ACC112 (cell line): ENCODE data around the gene RELN.
A peak's percentile ranks its signal among the peaks of the same experiment; 100 is the strongest.

Source experiments
- H2AFZ ChIP-seq: fragments of 200-600 bp; sonication (generic); one replicate; pipeline ENCODE4 v1.6.0; 2017; ENCODE audit warnings: antibody characterized with exemption, low read length; ENCODE audit not compliant: unreplicated experiment
- H3K27ac ChIP-seq: fragments of 200-600 bp; sonication (generic); 2 replicates; pipeline ENCODE4 v1.5.1; 2014; ENCODE audit warnings: low read depth, mild to moderate bottlenecking, antibody characterized with exemption, low read length, moderate library complexity
- H3K27me3 ChIP-seq: fragments of 200-600 bp; sonication (generic); 2 replicates; pipeline ENCODE4 v1.6.1; 2014; ENCODE audit warnings: mild to moderate bottlenecking, antibody characterized with exemption, low read length, moderate library complexity, mixed read lengths; ENCODE audit not compliant: insufficient read depth
- H3K36me3 ChIP-seq: fragments of 200-600 bp; sonication (generic); 2 replicates; pipeline ENCODE4 v1.6.1; 2016; ENCODE audit warnings: mild to moderate bottlenecking, antibody characterized with exemption, low read length, moderate library complexity, mixed read lengths; ENCODE audit not compliant: insufficient read depth
- H3K4me1 ChIP-seq: fragments of 200-600 bp; sonication (generic); one replicate; pipeline ENCODE4 v1.6.1; 2016; ENCODE audit warnings: low read length, mixed read lengths; ENCODE audit not compliant: insufficient read depth, unreplicated experiment, control insufficient read depth
- H3K4me3 ChIP-seq: fragments of 200-600 bp; sonication (generic); 2 replicates; pipeline ENCODE4 v1.5.1; 2014; ENCODE audit warnings: mild to moderate bottlenecking, low read depth, low read length
- H3K79me2 ChIP-seq: fragments of 200-600 bp; sonication (generic); one replicate; pipeline ENCODE4 v1.6.0; 2016; ENCODE audit warnings: low read length; ENCODE audit not compliant: control insufficient read depth, unreplicated experiment, insufficient read depth

RELN gene

GRCh38 chr7:103666326-103666725 lies 323.1 kb downstream of the RELN start:
- Histone ChIP-seq H3K4me1 (peaks cover 10% of the 10 kb centered on the region), H3K79me2 (no peaks in the 10 kb centered on the region)

GRCh38 chr7:103664577-103664976 lies 324.9 kb downstream of the RELN start:
- H2AFZ ChIP-seq: no peak overlapping the region
- no peaks in the 10 kb centered on the region for H3K79me2 ChIP-seq
- H3K36me3 ChIP-seq: no peaks in the 10 kb centered on the region
- peaks cover 22% of the 10 kb centered on the region for H3K4me1 ChIP-seq
- no peaks in the 10 kb centered on the region for H3K27me3 ChIP-seq
- H3K4me3 ChIP-seq: no peak overlapping the region
- no peak overlapping the region for H3K27ac ChIP-seq

More at GRCh38 chr7:103666326-103666725, 323.1 kb downstream of the RELN start:
- Histone ChIP-seq H3K27me3 (no peaks in the 10 kb centered on the region), H2AFZ (no peak overlapping the region), H3K36me3 (no peaks in the 10 kb centered on the region), H3K4me3 (no peak overlapping the region), H3K27ac (no peak overlapping the region)

GRCh38 chr7:103660455-103661371 lies 328.7 kb downstream of the RELN start:
- H3K27ac ChIP-seq: peak overlapping the region; percentile 30; the same call in 1 of the 2 replicates
- H3K79me2 ChIP-seq: no peaks in the 10 kb centered on the region
- H3K27me3 ChIP-seq: no peaks in the 10 kb centered on the region
- peak overlapping the region; percentile 66 for H2AFZ ChIP-seq
- H3K4me3 ChIP-seq: no peak overlapping the region
- peaks cover 15% of the 10 kb centered on the region for H3K4me1 ChIP-seq
- H3K36me3 ChIP-seq: no peaks in the 10 kb centered on the region

GRCh38 chr7:103658055-103659005 lies 331.1 kb downstream of the RELN start:
- H3K27ac ChIP-seq: no peak overlapping the region
- H3K79me2 ChIP-seq: no peaks in the 10 kb centered on the region
- no peaks in the 10 kb centered on the region for H3K36me3 ChIP-seq
- H2AFZ ChIP-seq: no peak overlapping the region
- H3K27me3 ChIP-seq: no peaks in the 10 kb centered on the region
- peaks cover 15% of the 10 kb centered on the region for H3K4me1 ChIP-seq
- H3K4me3 ChIP-seq: no peak overlapping the region

GRCh38 chr7:103657474-103657894 lies 332.0 kb downstream of the RELN start:
- Histone ChIP-seq H3K27me3 (no peaks in the 10 kb centered on the region), H3K79me2 (no peaks in the 10 kb centered on the region), H3K4me1 (peaks cover 15% of the 10 kb centered on the region), H3K27ac (no peak overlapping the region), H3K4me3 (no peak overlapping the region), H3K36me3 (no peaks in the 10 kb centered on the region), H2AFZ (no peak overlapping the region)

GRCh38 chr7:103656221-103656620 lies 333.2 kb downstream of the RELN start:
- Histone ChIP-seq H3K79me2 (no peaks in the 10 kb centered on the region), H3K36me3 (no peaks in the 10 kb centered on the region), H3K27ac (no peak overlapping the region), H3K4me1 (peaks cover 12% of the 10 kb centered on the region), H3K27me3 (no peaks in the 10 kb centered on the region), H3K4me3 (no peak overlapping the region), H2AFZ (no peak overlapping the region)

- Histone ChIP-seq H3K27ac (no peak overlapping the region), H2AFZ (no peak overlapping the region), H3K36me3 (no peaks in the 10 kb centered on the region), H3K27me3 (no peaks in the 10 kb centered on the region), H3K79me2 (no peaks in the 10 kb centered on the region), H3K4me3 (no peak overlapping the region), H3K4me1 (no peaks in the 10 kb centered on the region)
These were observed 337.7 kb downstream of the RELN start for GRCh38 chr7:103651593-103652377.

- H2AFZ ChIP-seq: no peak overlapping the region
- H3K4me1 ChIP-seq: no peaks in the 10 kb centered on the region
- H3K27ac ChIP-seq: no peak overlapping the region
- peaks cover 5% of the 10 kb centered on the region; the same call in 1 of the 2 replicates for H3K36me3 ChIP-seq
- H3K79me2 ChIP-seq: no peaks in the 10 kb centered on the region
- no peaks in the 10 kb centered on the region for H3K27me3 ChIP-seq
- no peak overlapping the region for H3K4me3 ChIP-seq
These were observed 340.4 kb downstream of the RELN start for GRCh38 chr7:103649052-103649451.

- no peaks in the 10 kb centered on the region for H3K4me1 ChIP-seq
- H3K36me3 ChIP-seq: peaks cover 6% of the 10 kb centered on the region; the same call in 1 of the 2 replicates
- no peak overlapping the region for H3K4me3 ChIP-seq
- no peaks in the 10 kb centered on the region for H3K27me3 ChIP-seq
- no peak overlapping the region for H3K27ac ChIP-seq
- no peak overlapping the region for H2AFZ ChIP-seq
- no peaks in the 10 kb centered on the region for H3K79me2 ChIP-seq
These were observed 341.3 kb downstream of the RELN start for GRCh38 chr7:103648135-103648534.

GRCh38 chr7:103644319-103644718 lies 345.1 kb downstream of the RELN start:
- Histone ChIP-seq H3K79me2 (no peaks in the 10 kb centered on the region), H3K36me3 (peaks cover 9% of the 10 kb centered on the region; the same call in 1 of the 2 replicates), H3K4me3 (no peak overlapping the region)

More at GRCh38 chr7:103644319-103644718, 345.1 kb downstream of the RELN start:
- Histone ChIP-seq H3K4me1 (peaks cover 12% of the 10 kb centered on the region), H2AFZ (no peak overlapping the region), H3K27me3 (no peaks in the 10 kb centered on the region), H3K27ac (no peak overlapping the region)
